Sigmoid colon (tissue), 7 donors: ENCODE data around the gene ARRDC1. TPM values are rescaled to one million over a fixed set of nuclear protein-coding genes. Genes with fewer than 3 reads are reported as not detected.

ENCODE experiments used
- DNase-seq: peaks from one replicate; pipeline ENCODE4 v3.0.0-alpha.2; 2019
- H3K27ac ChIP-seq, 4 donors: fragments of 200-600 bp; sonication (generic); one replicate each; pipeline ENCODE4 v1.5.1; 2016 to 2019; ENCODE audit warnings: mild to moderate bottlenecking in 1 of 4
- H3K27me3 ChIP-seq, 3 donors: fragments of 200-600 bp; sonication (generic); one replicate each; pipeline ENCODE4 v1.5.1; 2019; ENCODE audit warnings: mild to moderate bottlenecking in 1 of 3
- H3K36me3 ChIP-seq, 4 donors: fragments of 200-600 bp; sonication (generic); one replicate each; pipeline ENCODE4 v1.5.1; 2016 to 2019
- H3K4me1 ChIP-seq, 4 donors: fragments of 200-600 bp; sonication (generic); one replicate each; pipeline ENCODE4 v1.5.1; 2017 to 2019
- H3K4me3 ChIP-seq, 4 donors: fragments of 200-600 bp; sonication (generic); one replicate each; pipeline ENCODE4 v1.5.1; 2017 to 2019; ENCODE audit warnings: mild to moderate bottlenecking in 2 of 4, moderate library complexity in 1 of 4
- H3K9me3 ChIP-seq, 4 donors: fragments of 200-600 bp in 3 of 4; sonication (generic) in 3 of 4; one replicate each; pipeline versions ENCODE4 v1.5.1 to v1.6.1; 2013 to 2019
- EP300 ChIP-seq, 4 donors: sonication (generic); formaldehyde crosslinking; IDR thresholded peaks; one replicate each; pipeline ENCODE4 v1.6.1; 2017; ENCODE audit warnings: antibody characterized with exemption in 4 of 4
- POLR2A ChIP-seq, 2 donors: fragments of 450-650 bp; IDR thresholded peaks; one replicate each; pipeline ENCODE4 v1.6.1; 2016; ENCODE audit warnings: antibody characterized with exemption in 2 of 2, mild to moderate bottlenecking in 2 of 2, moderate library complexity in 2 of 2
- POLR2AphosphoS5 ChIP-seq, 4 donors: sonication (generic); formaldehyde crosslinking; IDR thresholded peaks; one replicate each; pipeline ENCODE4 v1.6.1; 2017; ENCODE audit warnings: antibody characterized with exemption in 4 of 4
- WGBS, 2 donors: extraction: QIAGEN DNeasy Blood & Tissue Kit; methylation state at CpG; one replicate each; pipeline ENCODE4 v1.1.7; 2013; 5-methylcytosine and 5-hydroxymethylcytosine counted together
- intact Hi-C: fragments of 100-400 bp; cut with DNase I; formaldehyde crosslinking; loops from one replicate; pipeline ENCODE4 v1.15.1; 2023
- polyA plus RNA-seq, 3 donors: library from polyadenylated mRNA; stranded (reverse); fragments of 200-250 nt; gene quantifications; one replicate each; pipeline ENCODE4 v1.2.3, GENCODE V29; 2013
- total RNA-seq, 4 donors: library from RNA; depleted of rRNA; stranded (reverse); fragments of >200 nt; gene quantifications; one replicate each; pipeline ENCODE4 v1.1.0, GENCODE V29; 2016
- TF ChIP-seq, protein P1 (sequence below), 4 experiments: fragments of 450-650 bp in 3 of 4; fragments of 200-600 bp in 1 of 4; IDR thresholded peaks; one replicate each; pipeline ENCODE4 v1.5.1; 2016 to 2019; ENCODE audit warnings: antibody characterized with exemption in 4 of 4, mild to moderate bottlenecking in 3 of 4, moderate library complexity in 2 of 4
- donor health status: healthy with polysubstance abuse.
- donor health status: Bipolar disorder and iron deficiency.
- donor health status: healthy.

Gene ARRDC1
- total and polyA plus RNA-seq, 7 donors = 12.5 to 131 (median 26.3) TPM

DNA sequence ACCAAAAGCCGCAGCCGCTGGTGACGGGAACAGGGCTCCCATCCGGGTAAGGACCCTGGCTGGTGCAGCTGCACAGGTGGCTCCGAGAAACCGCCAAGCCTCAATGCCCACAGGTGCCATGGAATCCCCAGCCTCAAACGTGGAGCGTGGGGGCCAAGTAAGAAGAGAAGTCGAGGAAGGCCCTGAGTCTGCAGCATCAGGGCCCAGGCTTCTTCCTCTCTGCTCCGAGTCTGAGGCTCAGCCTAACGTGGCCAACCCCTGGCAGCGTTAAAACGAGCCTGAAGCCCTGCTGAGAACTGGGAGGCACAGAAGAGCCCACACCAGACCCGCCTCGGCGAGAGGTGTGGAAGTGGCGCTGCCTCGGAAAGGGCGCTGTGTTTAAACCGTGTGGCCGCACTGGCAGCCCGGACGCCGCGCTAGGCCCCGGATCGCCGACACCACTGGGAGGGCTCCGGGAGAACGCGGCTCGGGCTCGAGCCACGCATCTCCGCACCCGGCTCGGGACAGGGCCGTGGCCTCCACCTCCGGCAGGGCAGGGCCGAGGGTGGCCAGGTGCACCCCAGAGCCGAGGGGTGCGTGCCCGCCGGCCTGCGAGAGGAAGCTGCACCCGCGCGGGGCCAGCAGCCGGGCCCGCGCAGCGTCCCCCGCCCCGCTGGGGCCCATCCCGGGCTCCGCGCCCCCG, 15.9 kb upstream of the ARRDC1 start:
- intact Hi-C loops = loop anchor here (1.0 kb wide), 1 partner anchor 16 kb away; the partner anchor contains the start of gene ARRDC1
- DNase-seq = no peak

DNA sequence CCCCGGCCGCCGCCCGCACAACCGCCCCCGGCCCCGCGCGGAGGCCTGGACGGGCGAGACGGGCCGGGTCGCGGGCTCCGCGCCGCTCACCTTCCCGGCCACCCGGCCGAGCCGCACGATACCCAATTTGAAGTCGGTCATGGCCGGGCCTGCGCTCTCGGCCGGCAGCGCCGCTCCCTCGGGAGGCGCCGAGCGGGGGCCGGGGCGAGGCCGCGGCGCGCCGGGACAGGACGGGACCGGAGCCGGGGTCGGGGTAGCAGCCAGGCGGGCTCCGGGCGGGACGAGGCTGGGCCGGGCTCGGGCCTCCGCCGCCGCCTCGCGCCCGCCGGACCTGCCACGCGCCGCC, 15.4 kb upstream of the ARRDC1 start:
- TF ChIP-seq EP300 (IDR thresholded peaks at IDR 0.05) (no peak), POLR2AphosphoS5 (IDR thresholded peaks at IDR 0.05) (no peak), POLR2A (IDR thresholded peaks at IDR 0.05) (no peak)
- TF ChIP-seq, protein P1, sequence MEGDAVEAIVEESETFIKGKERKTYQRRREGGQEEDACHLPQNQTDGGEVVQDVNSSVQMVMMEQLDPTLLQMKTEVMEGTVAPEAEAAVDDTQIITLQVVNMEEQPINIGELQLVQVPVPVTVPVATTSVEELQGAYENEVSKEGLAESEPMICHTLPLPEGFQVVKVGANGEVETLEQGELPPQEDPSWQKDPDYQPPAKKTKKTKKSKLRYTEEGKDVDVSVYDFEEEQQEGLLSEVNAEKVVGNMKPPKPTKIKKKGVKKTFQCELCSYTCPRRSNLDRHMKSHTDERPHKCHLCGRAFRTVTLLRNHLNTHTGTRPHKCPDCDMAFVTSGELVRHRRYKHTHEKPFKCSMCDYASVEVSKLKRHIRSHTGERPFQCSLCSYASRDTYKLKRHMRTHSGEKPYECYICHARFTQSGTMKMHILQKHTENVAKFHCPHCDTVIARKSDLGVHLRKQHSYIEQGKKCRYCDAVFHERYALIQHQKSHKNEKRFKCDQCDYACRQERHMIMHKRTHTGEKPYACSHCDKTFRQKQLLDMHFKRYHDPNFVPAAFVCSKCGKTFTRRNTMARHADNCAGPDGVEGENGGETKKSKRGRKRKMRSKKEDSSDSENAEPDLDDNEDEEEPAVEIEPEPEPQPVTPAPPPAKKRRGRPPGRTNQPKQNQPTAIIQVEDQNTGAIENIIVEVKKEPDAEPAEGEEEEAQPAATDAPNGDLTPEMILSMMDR (IDR thresholded peaks at IDR 0.05) = no peak
- Histone ChIP-seq H3K9me3 (no peaks in the 10 kb centered on the region), H3K4me3 (peak overlapping the region; percentile 45 to 84 (median 73)), H3K36me3 (peaks cover 5 to 30% (median 23%) of the 10 kb centered on the region in 4 donors), H3K27me3 (no peaks in the 10 kb centered on the region), H3K4me1 (peaks cover 0 to 27% (median 22%) of the 10 kb centered on the region in 4 donors), H3K27ac (peak overlapping the region in 3 of 4 donors; percentile 31 to 71 (median 66))
- DNase-seq = no peak
- intact Hi-C loops = loop anchor here (1.0 kb wide), 1 partner anchor 15 kb away; the partner anchor contains the start of gene ARRDC1
- 1% methylated on average over 61 of the region's 61 CpGs for WGBS, 2 donors

More for the DNA sequence above, 15.9 kb upstream of the ARRDC1 start:
- Histone ChIP-seq H3K36me3 (peaks cover 5 to 35% (median 23%) of the 10 kb centered on the region in 4 donors), H3K4me1 (peaks cover 0 to 27% (median 22%) of the 10 kb centered on the region in 4 donors), H3K4me3 (peak overlapping the region; percentile 45 to 84 (median 73)), H3K9me3 (no peaks in the 10 kb centered on the region), H3K27ac (peak overlapping the region in 3 of 4 donors; percentile 31 to 71 (median 66)), H3K27me3 (no peaks in the 10 kb centered on the region)
- 7 to 9% methylated on average over 58 of the region's 58 CpGs for WGBS, 2 donors
- TF ChIP-seq, protein P1 (IDR thresholded peaks at IDR 0.05) = no peak
- TF ChIP-seq POLR2A (IDR thresholded peaks at IDR 0.05) (no peak), POLR2AphosphoS5 (IDR thresholded peaks at IDR 0.05) (no peak), EP300 (IDR thresholded peaks at IDR 0.05) (no peak)

DNA sequence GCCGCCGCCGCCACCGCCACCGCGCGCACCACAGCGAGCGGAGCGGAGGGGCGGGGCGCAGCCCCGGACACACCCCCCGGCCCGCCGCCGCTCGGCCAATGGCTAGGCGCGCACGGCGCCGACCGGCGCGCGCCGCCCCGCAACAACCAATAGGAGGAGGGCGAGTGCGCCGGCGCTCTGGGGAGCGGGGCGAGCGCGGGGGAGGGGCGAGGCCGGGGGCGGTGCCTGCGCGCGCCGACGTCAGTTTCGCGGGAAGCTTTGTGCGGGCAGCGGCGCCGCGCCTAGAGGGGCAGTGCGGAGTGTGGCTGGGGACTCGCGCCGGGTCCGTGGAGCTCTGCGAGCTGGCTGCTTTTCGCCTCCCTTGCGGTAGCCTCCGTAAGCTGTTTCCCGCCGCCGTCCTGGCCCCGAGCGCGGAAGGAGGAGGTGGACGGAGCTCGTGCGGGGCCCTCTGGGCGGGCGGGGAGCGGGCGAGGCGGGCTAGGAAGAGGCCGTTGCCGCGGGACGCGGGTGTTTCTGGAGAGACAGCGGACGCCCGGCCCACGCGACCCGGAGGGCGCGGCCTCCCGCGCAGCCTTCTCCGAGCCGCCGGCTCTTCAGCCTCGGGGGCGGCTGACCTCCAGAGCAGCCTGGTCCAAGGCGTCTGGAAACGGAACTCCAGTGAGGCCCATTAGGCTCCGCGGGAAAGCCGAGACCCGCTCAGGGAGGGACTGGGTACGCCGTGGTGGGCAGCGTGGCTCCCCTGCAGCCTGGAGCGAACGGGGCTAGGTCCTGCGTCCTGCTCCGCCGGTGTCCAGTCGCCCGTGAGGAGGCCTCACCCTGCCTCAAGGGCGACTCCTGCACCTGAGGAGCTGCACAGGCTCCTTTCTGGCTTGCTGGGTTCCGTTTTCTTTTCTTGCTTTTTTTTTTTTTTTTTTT, 14.8 kb upstream of the ARRDC1 start, which contains the start of gene ZMYND19:
Gene ZMYND19 (minus strand): TSS at position 44 of the 915 bp plus-strand sequence. CDS start 249 bp downstream, outside the sequence.
- DNase-seq = peak; percentile 94
- TF ChIP-seq POLR2A (IDR thresholded peaks at IDR 0.05) (no peak), POLR2AphosphoS5 (IDR thresholded peaks at IDR 0.05) (peak in 1 of 4 donors; percentile 31)
- H3K4me3 ChIP-seq = peak within 1 kb of the TSS; percentile 64 to 84 (median 76)
- no peaks in the 10 kb centered on the region for H3K27me3 ChIP-seq
- intact Hi-C loops = loop anchor here (1.0 kb wide), 1 partner anchor 15 kb away; the partner anchor contains the start of gene ARRDC1
- H3K9me3 ChIP-seq = no peaks in the 10 kb centered on the region
- H3K27ac ChIP-seq = peak within 1 kb of the TSS; percentile 53 to 80 (median 77)
- peaks cover 5 to 26% (median 19%) of the 10 kb centered on the region in 4 donors for H3K36me3 ChIP-seq
- peaks cover 0 to 27% (median 22%) of the 10 kb centered on the region in 4 donors for H3K4me1 ChIP-seq
- 1% methylated on average over 113 of the region's 113 CpGs for WGBS, 2 donors

DNA sequence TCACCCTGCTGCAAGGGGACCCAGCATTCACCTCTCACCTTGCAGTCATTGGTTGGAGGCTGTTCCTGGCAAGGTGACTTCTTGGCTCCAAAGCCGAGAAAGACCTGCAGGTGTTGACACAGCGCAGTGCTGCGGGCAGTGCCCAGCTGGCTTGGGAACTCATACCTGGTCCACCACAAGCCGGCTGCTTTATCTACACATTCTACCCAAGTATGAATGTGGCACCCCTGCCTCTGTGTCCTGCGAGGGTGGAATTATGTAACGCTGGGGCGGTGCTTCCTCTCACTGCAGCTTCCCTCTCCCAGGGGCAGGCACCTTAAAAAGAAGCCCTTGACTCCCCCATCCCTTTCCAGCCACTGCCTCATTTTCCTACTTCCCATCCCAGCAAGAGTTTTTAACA, 12.7 kb upstream of the ARRDC1 start:
- H3K4me1 ChIP-seq = peaks cover 0 to 27% (median 22%) of the 10 kb centered on the region in 4 donors
- intact Hi-C loops = no loop called here
- H3K27me3 ChIP-seq = no peaks in the 10 kb centered on the region
- TF ChIP-seq POLR2A (IDR thresholded peaks at IDR 0.05) (no peak), POLR2AphosphoS5 (IDR thresholded peaks at IDR 0.05) (no peak), EP300 (IDR thresholded peaks at IDR 0.05) (no peak)
- TF ChIP-seq, protein P1 (IDR thresholded peaks at IDR 0.05) = no peak
- H3K36me3 ChIP-seq = peaks cover 0 to 6% (median 2%) of the 10 kb centered on the region in 4 donors
- no peak overlapping the region for H3K27ac ChIP-seq
- no peaks in the 10 kb centered on the region for H3K9me3 ChIP-seq
- H3K4me3 ChIP-seq = no peak overlapping the region
- DNase-seq = no peak
- WGBS, 2 donors = 84 to 87% methylated on average over 7 of the region's 7 CpGs
